Measurements from ENCODE around the gene SLC35B3. TPM values are rescaled to one million over a fixed set of nuclear protein-coding genes. Genes with fewer than 3 reads are reported as not detected.
"Not testable (repeated sequence)": the region's sequence is repeated elsewhere in the genome, so short reads cannot be mapped to it uniquely, and the experiment has no call there.

The SLC35B3 gene
- total and polyA plus RNA-seq, 2 donors from 2014 or later = 18.4 to 23.0 TPM

DNA sequence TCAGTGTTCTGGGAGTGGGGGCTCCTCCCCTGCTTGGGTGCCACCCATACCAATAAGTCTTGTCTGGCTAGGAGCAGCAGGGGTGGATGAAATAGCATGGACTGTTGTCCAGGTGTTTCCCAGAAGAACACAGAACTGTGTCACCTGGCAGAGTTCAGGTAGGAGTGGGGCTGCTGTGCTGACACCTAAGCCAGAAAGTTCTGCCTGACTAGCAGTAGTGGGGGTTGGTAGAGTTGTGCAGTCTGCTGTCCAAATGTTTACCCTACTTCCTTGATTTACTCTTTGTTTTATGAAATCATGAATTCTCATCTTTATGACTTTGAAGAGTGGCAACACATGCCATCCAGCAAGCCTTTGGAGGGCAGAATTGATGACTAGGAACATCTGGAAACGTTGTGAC lies 27.3 kb upstream of the SLC35B3 start:
- Histone ChIP-seq H3K9ac (ENCODE audit: low read length in 3 of 3) (no peak overlapping the region), H3K4me1 (ENCODE audit: control insufficient read depth in 2 of 3, insufficient read depth in 2 of 3, low read depth in 1 of 3, low read length in 3 of 3) (no peaks in the 10 kb centered on the region), H3K27ac (ENCODE audit: low read depth in 2 of 2, low read length in 2 of 2) (no peak overlapping the region), H3K4me3 (ENCODE audit: low read length in 3 of 3) (no peak overlapping the region), H3K36me3 (ENCODE audit: control insufficient read depth in 2 of 3, insufficient read depth in 3 of 3, low read length in 3 of 3) (no peaks in the 10 kb centered on the region), H3K9me3 (ENCODE audit: control insufficient read depth in 2 of 3, insufficient read depth in 1 of 3, low read length in 3 of 3) (no peaks in the 10 kb centered on the region), H3K27me3 (ENCODE audit: control insufficient read depth, insufficient read depth, low read length) (no peaks in the 10 kb centered on the region)
- DNase-seq (no peak), FAIRE-seq (no peak)
- TF ChIP-seq, protein P1, sequence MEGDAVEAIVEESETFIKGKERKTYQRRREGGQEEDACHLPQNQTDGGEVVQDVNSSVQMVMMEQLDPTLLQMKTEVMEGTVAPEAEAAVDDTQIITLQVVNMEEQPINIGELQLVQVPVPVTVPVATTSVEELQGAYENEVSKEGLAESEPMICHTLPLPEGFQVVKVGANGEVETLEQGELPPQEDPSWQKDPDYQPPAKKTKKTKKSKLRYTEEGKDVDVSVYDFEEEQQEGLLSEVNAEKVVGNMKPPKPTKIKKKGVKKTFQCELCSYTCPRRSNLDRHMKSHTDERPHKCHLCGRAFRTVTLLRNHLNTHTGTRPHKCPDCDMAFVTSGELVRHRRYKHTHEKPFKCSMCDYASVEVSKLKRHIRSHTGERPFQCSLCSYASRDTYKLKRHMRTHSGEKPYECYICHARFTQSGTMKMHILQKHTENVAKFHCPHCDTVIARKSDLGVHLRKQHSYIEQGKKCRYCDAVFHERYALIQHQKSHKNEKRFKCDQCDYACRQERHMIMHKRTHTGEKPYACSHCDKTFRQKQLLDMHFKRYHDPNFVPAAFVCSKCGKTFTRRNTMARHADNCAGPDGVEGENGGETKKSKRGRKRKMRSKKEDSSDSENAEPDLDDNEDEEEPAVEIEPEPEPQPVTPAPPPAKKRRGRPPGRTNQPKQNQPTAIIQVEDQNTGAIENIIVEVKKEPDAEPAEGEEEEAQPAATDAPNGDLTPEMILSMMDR (IDR thresholded peaks at IDR 0.05; ENCODE audit: borderline replicate concordance, extremely low read depth, insufficient read depth) = no peak
- intact Hi-C loops (cut with DNase I) = no loop called here

DNA sequence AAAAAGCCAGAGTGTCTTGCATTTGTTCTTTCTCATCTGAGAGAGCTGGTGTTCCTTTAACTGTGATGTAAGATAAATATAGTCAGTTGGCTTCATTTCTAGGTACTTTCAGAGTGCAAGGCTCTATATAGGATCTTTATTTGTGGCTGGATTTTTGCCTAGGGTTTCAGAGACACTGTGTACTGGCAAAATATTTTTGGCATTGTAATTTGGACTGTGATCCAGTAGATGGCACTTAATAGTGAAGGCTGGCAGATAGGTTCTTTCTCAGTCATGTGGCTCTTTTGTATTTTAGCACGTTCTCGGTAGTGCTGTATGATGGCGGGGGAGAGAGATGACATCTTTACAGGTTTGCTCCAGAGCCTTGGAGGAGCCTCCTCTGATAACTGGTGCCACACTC lies 26.8 kb upstream of the SLC35B3 start:
- Histone ChIP-seq H3K4me1 (ENCODE audit: control insufficient read depth in 2 of 3, insufficient read depth in 2 of 3, low read depth in 1 of 3, low read length in 3 of 3) (no peaks in the 10 kb centered on the region), H3K27ac (ENCODE audit: low read depth in 2 of 2, low read length in 2 of 2) (no peak overlapping the region), H3K4me3 (ENCODE audit: low read length in 3 of 3) (no peak overlapping the region), H3K9me3 (ENCODE audit: control insufficient read depth in 2 of 3, insufficient read depth in 1 of 3, low read length in 3 of 3) (no peaks in the 10 kb centered on the region), H3K9ac (ENCODE audit: low read length in 3 of 3) (no peak overlapping the region), H3K27me3 (ENCODE audit: control insufficient read depth, insufficient read depth, low read length) (no peaks in the 10 kb centered on the region), H3K36me3 (ENCODE audit: control insufficient read depth in 2 of 3, insufficient read depth in 3 of 3, low read length in 3 of 3) (no peaks in the 10 kb centered on the region)
- intact Hi-C loops (cut with DNase I) = no loop called here
- FAIRE-seq = no peak
- no peak for DNase-seq
- TF ChIP-seq, protein P1 (IDR thresholded peaks at IDR 0.05; ENCODE audit: borderline replicate concordance, extremely low read depth, insufficient read depth) = no peak

DNA sequence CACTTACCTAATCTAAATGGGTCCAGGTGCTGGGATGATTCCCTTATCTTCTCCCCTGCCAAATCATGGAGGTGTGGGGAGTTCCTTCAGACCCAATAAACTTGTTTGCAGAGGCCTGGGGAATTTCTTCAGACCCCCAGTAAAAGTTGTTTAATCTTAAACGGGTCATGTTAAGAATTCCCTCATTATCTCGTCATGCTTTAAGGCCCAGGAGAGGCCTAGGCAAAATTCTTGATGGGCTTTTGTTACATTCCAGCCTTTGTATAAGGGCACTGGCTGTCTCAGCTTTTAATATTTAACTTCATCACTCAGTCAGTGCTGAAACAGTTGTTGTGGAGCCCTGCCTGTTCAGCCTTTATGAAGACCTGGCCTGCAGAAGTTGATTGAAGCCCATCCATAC lies 11.0 kb upstream of the SLC35B3 start:
- no peaks in the 10 kb centered on the region for H3K36me3 ChIP-seq (ENCODE audit: control insufficient read depth in 2 of 3, insufficient read depth in 3 of 3, low read length in 3 of 3)
- H3K27me3 ChIP-seq (ENCODE audit: control insufficient read depth, insufficient read depth, low read length) = no peaks in the 10 kb centered on the region
- peak in 3 of 5 donors; percentile 50 to 80 (median 79) for DNase-seq
- intact Hi-C loops (cut with DNase I) = no loop called here
- no peak overlapping the region for H3K27ac ChIP-seq (ENCODE audit: low read depth in 2 of 2, low read length in 2 of 2)
- no peak overlapping the region for H3K4me3 ChIP-seq (ENCODE audit: low read length in 3 of 3)
- H3K9ac ChIP-seq (ENCODE audit: low read length in 3 of 3) = no peak overlapping the region
- peaks cover 0 to 8% (median 3%) of the 10 kb centered on the region in 3 donors for H3K4me1 ChIP-seq (ENCODE audit: control insufficient read depth in 2 of 3, insufficient read depth in 2 of 3, low read depth in 1 of 3, low read length in 3 of 3)
- no peaks in the 10 kb centered on the region for H3K9me3 ChIP-seq (ENCODE audit: control insufficient read depth in 2 of 3, insufficient read depth in 1 of 3, low read length in 3 of 3)
- TF ChIP-seq, protein P1 (IDR thresholded peaks at IDR 0.05; ENCODE audit: borderline replicate concordance, extremely low read depth, insufficient read depth) = no peak
- FAIRE-seq = no peak

DNA sequence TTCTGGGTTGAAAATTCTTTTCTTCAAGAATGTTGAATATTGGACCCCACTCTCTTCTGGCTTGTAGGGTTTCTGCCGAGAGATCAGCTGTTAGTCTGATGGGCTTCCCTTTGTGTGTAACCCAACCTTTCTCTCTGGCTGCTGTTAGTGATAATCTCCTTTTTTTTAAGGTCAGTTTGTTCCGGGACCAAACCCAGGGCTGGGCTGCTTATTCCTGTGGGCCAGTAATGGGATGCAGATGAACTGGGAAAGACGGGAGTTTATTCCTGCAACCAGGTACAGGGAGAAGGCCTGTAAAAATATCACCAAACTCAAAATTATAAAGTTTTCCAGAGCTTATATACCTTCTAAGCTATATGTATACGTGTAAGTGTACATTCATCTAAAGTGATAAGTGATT lies 10.6 kb upstream of the SLC35B3 start:
- H3K27me3 ChIP-seq (ENCODE audit: control insufficient read depth, insufficient read depth, low read length); H3K27ac ChIP-seq (ENCODE audit: low read depth in 2 of 2, low read length in 2 of 2); H3K9ac ChIP-seq (ENCODE audit: low read length in 3 of 3); H3K4me3 ChIP-seq (ENCODE audit: low read length in 3 of 3); H3K9me3 ChIP-seq (ENCODE audit: control insufficient read depth in 2 of 3, insufficient read depth in 1 of 3, low read length in 3 of 3); H3K4me1 ChIP-seq (ENCODE audit: control insufficient read depth in 2 of 3, insufficient read depth in 2 of 3, low read depth in 1 of 3, low read length in 3 of 3); intact Hi-C loops (cut with DNase I); DNase-seq; FAIRE-seq; H3K36me3 ChIP-seq (ENCODE audit: control insufficient read depth in 2 of 3, insufficient read depth in 3 of 3, low read length in 3 of 3): not testable (repeated sequence)
